Spleen (tissue), 7 donors: ENCODE results near the gene DTNBP1.

ENCODE experiments used
- POLR2A ChIP-seq, 3 donors: fragments of 450-650 bp; IDR thresholded peaks; one replicate each; pipeline ENCODE4 v1.5.1; 2017; ENCODE audit warnings: antibody characterized with exemption in 3 of 3, mild to moderate bottlenecking in 1 of 3
- POLR2AphosphoS5 ChIP-seq, 3 donors: sonication (generic); formaldehyde crosslinking; IDR thresholded peaks; one replicate each; pipeline ENCODE4 v1.5.1; 2017; ENCODE audit warnings: antibody characterized with exemption in 3 of 3
- TF ChIP-seq, protein P1 (sequence below), 11 experiments: fragments of 200-600 bp in 7 of 11; fragments of 450-650 bp in 4 of 11; sonication (generic) in 4 of 11; IDR thresholded peaks in 8 of 11; conservative IDR thresholded peaks in 3 of 11; 1 replicate in 7 of 11; 2 replicates in 4 of 11; pipeline versions ENCODE4 v1.4.0 to v1.8.0; 2016 to 2021; ENCODE audit warnings: antibody characterized with exemption in 11 of 11, inconsistent platforms in 4 of 11, mild to moderate bottlenecking in 1 of 11
- donor health status: DM: no; HTN: no; CAD: no; lungs with moderate emphysema.
- donor health status: DM: no; HTN: no; CAD: no.
- donor health status: DM: no; HTN: no; CAD: no.

DNA sequence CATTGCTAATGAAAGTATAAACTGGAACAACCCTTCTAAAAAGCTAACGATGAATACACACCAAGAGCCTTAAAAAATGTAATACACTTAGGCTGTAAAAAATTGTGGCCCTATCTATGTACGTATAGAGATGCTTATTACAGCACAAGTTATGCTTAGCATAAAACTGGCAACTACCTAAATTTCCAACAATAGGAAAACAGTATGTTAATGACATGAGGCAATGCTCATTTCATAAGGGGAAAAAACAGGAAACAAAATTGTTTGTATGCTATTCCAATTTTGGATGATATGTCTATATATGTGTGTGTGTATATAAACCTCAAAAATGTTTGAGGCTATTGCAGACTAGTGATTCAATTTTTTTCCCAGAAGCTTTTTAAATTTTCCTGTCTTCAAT is 82.5 kb downstream of the DTNBP1 start:
- TF ChIP-seq, protein P1, sequence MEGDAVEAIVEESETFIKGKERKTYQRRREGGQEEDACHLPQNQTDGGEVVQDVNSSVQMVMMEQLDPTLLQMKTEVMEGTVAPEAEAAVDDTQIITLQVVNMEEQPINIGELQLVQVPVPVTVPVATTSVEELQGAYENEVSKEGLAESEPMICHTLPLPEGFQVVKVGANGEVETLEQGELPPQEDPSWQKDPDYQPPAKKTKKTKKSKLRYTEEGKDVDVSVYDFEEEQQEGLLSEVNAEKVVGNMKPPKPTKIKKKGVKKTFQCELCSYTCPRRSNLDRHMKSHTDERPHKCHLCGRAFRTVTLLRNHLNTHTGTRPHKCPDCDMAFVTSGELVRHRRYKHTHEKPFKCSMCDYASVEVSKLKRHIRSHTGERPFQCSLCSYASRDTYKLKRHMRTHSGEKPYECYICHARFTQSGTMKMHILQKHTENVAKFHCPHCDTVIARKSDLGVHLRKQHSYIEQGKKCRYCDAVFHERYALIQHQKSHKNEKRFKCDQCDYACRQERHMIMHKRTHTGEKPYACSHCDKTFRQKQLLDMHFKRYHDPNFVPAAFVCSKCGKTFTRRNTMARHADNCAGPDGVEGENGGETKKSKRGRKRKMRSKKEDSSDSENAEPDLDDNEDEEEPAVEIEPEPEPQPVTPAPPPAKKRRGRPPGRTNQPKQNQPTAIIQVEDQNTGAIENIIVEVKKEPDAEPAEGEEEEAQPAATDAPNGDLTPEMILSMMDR (IDR thresholded peaks at IDR 0.05 in 8 of 11, conservative IDR thresholded peaks at IDR 0.05 in 3 of 11), result no peak
- TF ChIP-seq POLR2AphosphoS5 (IDR thresholded peaks at IDR 0.05) (no peak), POLR2A (IDR thresholded peaks at IDR 0.05) (no peak)
